Brain pericyte (primary cell): ENCODE data around the gene EIPR1.

ENCODE experiments used
- DNase-seq: peaks from one replicate; pipeline ENCODE4 v3.0.0-alpha.2; 2012; ENCODE audit warnings: low read depth, low spot score

EIPR1 gene

DNA sequence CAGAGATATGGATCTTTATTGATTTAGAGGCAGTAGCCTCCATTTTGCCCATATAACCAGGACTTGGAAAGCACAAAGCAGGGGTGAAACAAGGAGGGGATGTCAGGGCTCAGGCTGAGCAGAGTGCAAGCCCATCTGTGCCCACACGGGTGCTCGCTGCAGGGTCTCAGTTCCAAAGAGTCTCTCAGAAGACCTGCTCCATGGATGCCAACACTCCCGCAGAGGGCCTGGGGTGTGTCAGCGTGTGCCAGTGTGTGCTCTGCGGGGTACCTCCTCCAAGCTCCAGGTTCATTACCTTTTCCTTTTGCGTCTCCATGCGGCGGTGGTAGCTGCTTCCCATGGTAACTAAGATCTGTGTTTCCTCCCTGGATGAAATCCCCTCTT lies 107.5 kb downstream of the EIPR1 start:
- no peak for DNase-seq

DNA sequence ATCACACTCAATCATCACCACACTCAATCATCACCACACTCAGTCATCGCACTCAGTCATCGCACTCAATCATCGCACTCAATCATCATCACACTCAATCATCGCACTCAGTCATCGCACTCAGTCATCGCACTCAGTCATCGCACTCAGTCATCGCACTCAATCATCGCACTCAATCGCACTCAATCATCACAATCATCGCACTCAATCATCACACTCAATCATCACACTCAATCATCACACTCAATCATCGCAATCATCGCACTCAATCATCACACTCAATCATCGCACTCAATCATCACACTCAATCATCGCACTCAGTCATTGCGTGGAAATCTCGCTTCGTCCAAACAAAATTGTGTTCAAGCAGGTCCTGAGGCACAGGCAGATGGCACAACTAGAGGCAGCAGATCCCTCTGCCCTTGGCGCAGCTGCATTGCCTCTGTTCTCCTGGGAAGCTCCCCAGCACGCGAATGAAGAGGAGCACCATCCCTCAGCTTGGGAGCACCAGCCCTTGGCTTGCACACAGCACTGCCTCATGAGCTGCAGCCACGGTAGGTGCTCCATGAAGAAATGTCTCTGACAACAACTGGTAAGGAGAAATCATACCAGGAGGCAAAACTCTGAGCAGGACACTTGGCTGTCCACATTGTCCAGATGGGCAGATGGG lies 108.1 kb downstream of the EIPR1 start:
- no peak for DNase-seq

DNA sequence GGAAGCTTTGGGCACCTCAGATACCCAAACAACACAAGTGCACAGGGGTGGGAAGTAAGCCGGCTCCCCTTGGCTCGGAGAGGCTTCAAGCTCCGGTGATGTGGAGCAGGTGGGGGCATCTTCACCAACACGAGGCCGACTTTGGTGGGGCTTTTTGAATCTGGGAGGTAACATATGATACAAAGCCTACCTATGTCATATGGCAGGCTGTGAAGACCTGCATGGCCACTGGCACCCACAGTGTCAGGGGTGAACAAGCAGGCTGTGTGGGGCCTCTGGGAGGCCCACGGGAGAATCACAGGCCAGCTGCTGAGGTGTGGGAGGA lies 109.0 kb downstream of the EIPR1 start:
- DNase-seq: no peak

DNA sequence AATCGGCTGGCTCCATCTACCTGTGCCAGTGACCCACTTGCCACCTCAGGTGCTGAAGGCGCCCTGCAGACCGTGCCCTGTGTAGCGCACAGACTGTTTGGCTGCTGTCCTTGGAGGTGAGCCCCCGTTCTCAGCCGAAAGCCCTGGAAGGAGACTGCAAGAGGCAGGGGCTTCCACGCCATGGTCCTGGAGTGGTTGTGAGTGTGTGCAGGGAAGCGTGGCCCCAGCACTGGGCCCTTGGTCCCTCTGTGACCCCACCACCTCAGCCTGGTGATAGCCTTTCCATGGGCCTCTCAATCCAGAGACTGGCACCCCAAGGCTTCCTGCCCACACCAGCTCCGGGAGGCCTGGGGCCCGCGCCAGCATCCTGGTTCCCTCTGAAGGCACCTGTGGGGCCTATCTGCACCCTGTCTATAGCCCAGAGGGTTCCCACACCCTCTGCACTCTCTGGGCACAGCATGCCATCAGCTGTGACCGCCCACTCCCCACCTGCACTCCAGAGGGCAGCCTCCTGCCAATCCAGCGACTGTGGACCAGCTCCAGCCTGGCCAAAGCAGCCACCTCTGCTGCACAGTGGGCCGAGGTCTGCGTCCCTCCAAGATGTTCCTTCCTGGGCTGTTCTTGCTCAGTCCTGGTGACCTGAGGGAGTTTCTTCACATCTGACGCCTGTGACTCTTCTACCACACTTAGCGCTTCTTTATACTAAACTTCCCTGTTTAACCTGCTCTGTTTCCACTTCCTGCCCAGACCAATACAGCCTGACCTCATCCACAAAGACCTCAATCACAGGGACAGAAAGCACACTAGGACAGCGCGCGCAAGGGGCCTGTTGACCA lies 109.5 kb downstream of the EIPR1 start:
- DNase-seq: no peak

DNA sequence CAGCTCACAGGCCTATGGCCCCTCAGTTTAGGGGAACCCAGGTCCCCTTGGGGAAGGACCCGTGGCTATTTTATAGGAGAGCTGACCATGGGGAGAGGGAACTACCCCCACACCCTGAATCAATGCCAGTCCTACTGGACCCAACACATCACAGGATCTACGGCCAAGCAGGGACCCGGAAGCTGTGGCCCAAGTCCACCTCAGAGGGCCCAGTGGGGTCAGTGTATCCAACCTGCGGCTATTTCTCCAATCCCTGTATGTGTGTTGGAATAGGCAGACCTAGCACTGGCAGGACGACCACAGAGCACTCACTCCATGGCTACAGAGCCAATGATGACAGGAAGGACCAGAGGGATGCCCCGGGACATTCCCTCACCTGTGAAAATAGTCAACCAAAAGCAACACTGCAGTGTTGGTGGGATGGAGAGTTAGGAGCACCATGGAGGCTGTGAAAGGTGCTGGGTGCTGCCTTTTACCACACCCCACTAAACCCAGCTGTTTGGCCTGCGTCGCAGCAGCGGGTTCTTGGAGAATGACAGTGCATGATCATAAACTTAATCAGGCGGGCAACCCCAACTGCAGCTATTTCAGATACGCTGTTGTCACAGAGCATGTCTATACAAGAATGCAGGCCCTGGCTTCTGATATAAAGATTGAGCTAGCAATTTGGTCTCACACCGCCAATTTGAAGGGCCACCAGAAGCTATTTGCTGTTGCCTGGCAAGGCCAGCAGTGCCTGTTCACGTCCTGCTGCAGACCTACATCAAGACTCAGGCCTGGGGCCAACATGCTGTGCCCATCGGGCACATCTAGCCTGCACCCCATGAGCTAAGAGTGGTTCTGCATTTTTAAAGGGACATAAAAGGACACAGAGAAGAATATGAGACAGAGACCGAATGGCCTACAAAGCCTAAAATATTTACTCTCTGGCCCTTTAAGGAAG lies 110.4 kb downstream of the EIPR1 start:
- DNase-seq: no peak

DNA sequence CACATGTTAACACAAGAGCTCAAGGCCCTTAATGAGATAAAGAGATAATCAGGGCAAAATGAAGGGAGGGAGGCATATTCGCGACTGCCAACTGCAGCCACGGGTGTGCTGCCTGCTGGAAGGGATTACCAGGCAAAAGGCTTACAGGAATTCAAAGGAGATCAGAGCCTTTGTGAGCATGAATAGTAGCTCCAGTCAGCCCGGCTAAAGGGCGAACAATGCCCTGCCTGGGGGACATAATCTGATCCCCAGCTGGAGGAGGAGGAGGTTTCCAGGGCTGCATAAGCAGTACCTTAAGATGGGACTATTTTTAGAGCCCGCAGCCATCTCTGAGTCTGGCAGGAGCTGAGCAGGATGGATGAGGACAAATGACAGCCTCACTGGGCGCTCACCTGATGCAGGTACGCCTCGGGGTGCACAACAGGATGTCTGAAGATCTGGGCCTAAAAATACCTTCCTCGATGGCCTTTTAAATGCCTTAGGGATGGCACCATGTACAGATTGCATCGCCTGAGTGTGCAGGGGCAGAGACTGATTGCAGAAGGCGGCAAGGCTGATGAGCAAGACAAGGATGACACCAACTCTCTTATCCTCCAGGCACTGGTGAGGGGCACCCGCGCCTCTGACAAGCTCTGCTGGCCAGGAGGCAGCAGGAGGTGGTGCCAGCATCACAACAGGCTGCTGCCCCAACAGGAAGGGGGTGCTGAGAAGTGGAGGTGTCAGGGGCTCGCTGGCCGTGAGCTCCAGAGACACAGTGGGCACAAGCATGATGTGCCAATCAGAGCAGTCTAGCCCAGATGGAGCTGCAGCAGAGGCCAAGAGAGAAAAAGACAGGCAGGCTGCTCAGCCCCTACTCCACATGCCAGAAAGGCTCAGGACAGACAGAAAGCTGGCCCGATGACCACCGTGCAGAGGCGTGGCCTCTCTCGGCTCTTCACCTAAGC lies 111.4 kb downstream of the EIPR1 start:
- DNase-seq: no peak

DNA sequence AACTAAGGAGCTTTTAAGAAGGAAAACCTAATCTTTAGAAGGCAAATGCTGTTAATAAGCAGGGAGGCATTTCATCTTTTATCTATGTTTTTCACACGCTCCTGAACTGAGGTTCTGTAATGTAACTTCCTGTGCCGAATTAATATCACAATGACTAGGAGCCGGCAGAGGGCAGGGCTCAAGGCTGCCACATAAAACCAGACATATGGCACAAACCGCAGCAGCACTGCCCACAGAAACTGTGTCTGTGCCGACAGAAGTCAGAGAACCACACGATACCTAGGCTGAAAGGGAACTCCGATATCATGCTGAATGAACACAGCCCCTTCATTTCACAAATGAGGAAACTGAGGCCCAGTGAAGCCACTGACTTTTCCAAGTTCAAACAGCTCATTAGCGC lies 112.1 kb downstream of the EIPR1 start:
- no peak for DNase-seq

DNA sequence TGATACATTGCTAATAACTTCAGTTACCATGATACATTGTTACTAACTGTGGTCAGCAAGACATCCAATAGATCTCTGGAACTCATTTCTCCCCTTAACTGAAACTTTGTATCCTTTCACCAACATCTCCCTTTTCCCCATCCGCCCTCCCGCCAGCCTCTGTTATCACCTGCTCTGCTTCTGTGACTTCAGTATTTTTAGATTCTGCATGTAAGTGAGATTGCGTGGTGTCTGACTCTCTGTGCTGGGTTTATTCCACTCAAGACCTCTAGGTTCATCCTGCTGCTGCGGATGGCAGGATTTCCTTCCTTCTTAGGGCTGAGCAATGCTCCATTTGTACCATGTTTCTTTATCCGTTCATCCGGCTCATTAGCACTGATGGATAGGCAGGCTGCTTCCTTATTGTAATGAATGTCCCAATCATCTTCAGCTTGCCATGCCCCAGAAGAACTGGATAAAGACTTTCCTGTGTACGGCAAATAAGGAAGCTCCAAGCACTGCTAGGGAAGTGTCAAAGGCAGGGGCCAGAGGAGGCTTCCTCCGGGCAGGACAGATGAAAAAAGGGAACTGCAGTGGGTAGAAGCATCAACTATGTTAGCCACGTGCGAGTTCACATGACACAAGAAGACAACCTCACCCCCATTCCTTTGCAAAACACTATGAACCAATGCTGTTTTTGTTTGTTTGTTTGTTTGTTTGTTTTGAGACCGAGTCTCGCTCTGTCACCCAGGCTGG lies 113.4 kb downstream of the EIPR1 start:
- no peak for DNase-seq

DNA sequence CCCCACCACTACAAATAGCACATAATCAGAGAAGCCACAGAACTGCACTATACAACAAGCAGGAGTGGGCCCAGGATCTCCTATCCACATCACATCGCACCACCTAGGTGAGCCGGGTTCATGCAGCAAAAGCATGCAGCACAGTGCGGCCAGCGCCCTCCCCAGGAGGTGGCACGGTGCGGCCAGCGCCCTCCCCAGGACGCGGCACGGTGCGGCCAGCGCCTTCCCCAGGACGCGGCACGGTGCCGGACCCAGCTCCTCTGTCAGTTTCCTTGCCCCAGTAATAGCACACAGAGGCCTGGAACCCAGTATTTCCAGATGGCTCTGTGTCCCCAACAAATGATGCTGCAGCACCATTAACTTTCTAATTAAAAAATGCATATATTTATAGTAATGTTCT lies 114.1 kb downstream of the EIPR1 start:
- no peak for DNase-seq

DNA sequence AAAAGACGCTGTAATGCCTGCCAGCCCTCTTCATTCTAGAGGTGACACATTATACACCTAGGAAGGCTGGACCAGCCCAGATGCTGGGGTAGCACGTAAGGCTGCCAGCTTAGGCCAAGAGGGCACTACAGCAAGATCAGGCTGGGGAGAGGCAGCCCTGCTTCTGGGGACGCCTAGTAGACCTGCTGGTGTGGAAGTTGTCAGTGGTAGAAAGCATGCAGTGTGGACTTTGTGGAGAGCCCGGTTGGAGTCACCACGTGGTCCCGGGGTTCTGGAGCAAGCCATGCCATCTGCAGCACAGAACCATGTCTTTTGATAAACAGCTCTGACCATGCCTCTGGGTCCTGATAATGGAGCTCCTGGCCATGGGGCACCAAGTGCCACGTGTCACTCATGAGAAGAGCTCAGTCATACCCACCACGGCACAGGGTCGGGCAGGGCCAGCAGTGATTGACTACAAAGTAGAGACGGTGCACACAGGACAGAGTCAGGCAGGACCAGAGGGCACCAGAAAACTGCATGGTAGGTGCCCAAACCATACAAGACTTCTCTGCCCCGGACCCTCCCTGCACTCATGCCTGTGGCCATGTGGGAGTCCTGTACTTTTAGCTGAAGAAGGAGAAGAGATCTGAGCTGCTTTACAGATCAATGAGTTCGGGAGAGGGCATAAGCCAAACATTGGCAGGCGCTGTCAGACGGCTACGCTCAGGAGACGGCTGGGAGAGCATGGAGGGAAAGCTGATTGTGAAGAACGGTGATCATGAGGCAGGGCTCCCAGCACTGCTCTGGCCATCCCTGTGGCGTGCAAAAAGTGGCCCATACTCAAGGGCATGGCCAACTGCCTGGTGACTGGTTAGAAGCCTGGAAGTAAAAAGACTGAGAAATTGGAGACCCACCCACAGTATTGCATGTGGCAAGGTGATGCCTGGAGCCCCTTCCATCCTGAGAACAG lies 114.9 kb downstream of the EIPR1 start:
- DNase-seq: no peak

DNA sequence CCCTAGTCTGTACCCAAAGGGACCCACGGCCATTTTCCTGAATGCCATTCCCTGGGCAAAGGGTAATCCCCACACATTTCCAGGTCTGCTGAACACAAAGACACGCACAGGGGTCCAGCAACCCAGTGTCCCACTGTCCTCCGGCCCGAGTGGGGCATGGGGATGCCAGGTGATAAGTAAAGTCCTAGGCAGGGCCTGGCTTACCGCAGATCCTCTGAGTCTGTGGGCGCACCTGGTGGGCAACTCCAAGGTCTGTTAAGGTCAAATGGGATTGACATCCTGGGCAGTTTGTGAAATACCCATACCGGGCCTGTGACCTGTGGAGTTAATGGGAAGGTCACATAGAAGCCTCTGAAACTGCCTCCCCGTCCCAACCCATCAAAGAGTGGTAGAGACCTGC lies 116.1 kb downstream of the EIPR1 start:
- no peak for DNase-seq

DNA sequence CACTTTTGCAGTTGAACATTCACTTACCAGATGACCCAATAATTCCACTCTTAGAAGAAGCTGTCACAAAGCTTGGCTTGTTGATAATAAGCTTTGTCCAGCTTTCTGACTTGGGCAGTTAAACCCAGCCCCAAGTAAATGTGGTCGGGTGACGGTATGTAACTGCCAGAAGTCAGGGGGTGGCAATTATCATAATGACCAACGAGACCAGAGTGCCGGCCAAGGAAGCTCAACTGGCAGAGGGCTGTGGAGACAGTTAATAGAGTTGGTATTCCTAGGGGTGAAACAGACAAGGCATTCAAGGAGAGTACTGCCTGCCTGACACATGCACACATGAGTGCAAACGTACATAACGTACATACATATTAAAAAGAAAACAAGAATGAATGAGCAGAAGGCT lies 116.7 kb downstream of the EIPR1 start:
- no peak for DNase-seq

DNA sequence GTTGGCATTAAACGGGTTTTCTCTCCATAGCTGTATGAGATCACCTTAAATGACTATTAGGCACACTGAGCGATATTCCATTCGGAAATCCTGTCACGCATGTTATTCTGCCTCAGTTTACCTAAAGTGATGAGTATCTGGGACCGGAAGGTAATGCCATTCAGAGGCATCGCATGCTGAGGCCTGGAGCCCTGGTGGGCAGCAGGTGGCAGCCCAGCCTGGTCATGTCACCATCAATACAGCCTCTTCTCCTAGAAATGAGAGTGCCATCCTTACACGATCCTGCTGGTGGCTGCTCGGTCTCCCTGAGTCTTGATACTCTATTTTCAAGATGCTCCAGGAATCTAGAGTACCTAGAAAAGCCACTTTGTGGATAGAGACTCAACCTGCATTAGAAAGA lies 119.8 kb downstream of the EIPR1 start:
- DNase-seq: no peak

DNA sequence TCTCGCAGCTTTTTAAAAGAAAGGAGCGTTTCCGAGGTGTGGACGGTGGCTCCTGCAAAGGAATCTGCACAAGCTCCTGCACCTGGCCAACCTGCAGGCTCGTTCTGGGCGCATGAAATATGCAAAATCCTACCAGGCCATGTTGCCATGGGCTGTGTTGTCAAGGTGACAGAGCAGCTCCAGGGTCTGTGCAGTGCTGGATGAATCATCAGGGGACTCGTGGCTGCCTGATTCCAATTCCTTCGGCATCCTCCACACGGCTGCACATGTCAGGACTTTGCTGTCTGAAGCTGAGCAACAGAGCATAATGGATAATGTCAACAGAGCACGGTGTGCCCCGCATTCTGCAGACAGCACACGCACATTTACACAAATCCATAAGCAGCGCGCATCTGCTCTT lies 120.5 kb downstream of the EIPR1 start:
- no peak for DNase-seq

DNA sequence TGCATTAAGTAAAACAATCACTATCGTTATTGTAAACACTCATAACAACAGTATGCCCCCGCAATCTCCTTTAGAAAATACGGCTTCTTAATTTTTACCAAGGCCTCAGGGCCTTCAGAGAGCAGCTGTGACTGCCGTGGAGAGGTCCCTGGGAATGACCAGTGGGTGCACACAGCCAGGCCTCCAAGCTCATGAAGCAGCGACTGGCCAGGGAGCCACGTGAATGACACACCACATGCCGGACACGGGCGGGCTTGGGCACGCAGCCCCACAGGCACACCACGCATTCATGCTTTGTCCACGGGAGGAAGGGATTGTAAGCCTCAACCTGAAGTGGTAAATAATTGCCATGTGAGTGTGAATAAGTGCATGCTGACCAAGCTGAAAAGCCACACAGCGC lies 121.0 kb downstream of the EIPR1 start:
- no peak for DNase-seq

DNA sequence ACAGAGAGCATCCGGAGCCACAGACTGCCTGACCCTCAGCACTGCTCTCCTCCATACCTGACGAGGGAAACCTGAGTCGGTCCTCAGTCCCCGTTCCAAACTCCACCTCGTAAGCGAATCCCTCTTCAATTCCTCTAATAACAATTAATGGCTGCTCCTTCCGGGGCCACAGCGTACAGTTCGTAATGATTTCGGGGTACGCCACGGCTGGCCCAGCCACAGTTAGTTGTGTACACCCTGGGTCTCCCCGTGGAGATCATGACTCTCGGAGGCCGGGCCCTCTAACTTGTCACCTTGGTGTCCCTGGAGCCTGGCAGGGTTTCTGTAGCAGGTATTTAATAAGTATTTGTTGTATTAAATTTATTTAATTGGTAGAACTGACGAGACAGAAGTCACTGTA lies 121.5 kb downstream of the EIPR1 start:
- DNase-seq: no peak

DNA sequence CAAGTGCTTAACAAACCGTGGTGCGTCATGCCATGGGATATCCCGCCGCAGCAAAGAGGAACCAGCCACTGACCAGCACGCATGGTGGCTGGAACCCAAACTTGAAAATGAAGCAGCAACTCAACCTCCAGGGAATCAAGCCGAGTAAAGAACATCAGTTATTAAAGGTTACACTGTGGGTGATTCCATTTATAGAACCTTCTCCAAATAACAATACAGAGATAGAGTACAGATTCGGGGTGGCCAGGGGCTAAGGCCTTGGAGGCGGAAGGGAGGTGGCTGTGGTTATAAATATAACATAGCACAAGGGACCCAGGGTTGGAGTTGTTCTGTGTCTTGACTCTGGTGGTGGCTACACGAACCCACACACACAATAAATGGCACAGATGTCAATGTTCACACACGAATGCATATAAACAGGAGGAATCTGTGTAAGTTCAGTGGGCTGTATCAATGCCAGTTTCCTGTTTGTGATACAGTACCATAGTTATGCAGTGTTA lies 123.1 kb downstream of the EIPR1 start:
- no peak for DNase-seq

DNA sequence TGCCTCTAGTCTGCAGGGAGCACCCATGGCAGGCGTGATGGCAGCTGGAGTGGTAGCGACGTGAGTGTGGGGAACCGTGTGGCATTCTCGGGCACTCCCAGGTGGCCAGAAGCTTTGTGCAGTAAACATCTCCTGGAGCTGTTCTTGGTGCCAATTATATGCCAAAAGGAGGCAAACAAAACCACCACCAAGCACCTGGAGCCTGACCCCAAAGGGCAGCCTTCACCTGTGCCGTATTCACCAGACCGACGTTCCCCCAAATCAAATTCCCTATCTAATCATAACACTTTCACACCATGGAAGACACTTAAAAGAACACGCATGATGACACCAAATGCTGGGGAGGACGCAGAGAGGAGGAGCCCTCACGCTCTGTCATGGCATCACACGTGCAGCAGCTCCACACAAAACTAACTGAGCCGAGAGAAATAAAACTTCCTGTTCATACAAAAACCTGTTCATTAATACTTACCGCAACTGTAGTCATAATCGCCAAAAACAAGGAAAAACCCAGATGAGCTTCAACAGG lies 123.6 kb downstream of the EIPR1 start:
- no peak for DNase-seq

DNA sequence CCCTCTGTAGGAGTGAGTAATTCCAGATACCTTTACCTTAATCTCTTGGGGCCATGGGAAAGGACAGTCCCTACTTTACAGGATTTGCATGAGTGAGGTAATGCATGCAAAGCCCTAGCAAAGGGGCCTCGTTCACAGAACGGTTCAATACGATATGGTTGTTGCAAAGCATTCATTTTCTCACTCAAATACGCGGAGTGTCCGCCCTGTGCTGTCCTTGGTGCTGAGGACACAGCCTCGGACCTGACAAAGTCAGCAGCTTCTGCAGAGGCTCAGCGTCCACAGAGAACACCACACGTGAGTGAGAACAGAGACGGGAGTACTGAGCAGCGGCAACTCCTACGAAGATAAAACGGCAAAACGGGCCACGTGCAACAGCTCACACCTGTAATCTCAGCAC lies 125.7 kb downstream of the EIPR1 start:
- no peak for DNase-seq
